Prostate gland (tissue), 2 donors: ENCODE results near the gene KRTAP2-4.

ENCODE experiments used
- CTCF ChIP-seq, 4 experiments: fragments of 200-600 bp in 2 of 4; fragments of 450-650 bp in 2 of 4; sonication (generic) in 2 of 4; IDR thresholded peaks; 1 replicate in 3 of 4; 2 replicates in 1 of 4; pipeline ENCODE4 v1.5.1; 2016 to 2019; ENCODE audit warnings: antibody characterized with exemption in 4 of 4, mild to moderate bottlenecking in 2 of 4, moderate library complexity in 2 of 4
- POLR2AphosphoS5 ChIP-seq: sonication (generic); formaldehyde crosslinking; IDR thresholded peaks from one replicate; pipeline ENCODE4 v1.6.1; 2017; ENCODE audit warnings: antibody characterized with exemption

GRCh38 chr17:41016578-41017215 is 49.0 kb downstream of the KRTAP2-4 start:
- no peak for TF ChIP-seq POLR2AphosphoS5
- TF ChIP-seq CTCF (IDR thresholded peaks at IDR 0.05), result no peak
